Cardiac fibroblast (primary cell): ENCODE data around the gene DOK3.

ENCODE experiments used
- DNase-seq, 2 donors: peaks; one replicate each; pipeline versions ENCODE4 v3.0.0 to v3.0.0-alpha.2; 2010; ENCODE audit warnings: low read depth in 2 of 2
- H3K4me3 ChIP-seq, 2 donors: replicated peaks in 1 of 2; 1 replicate in 1 of 2; 2 replicates in 1 of 2; pipeline ENCODE4 v1.5.1; 2011; ENCODE audit warnings: low read depth in 2 of 2, low read length in 2 of 2, mild to moderate bottlenecking in 2 of 2, moderate library complexity in 1 of 2
- CTCF ChIP-seq: IDR thresholded peaks from one replicate; pipeline ENCODE4 v1.5.1; 2011; ENCODE audit warnings: low read depth, mild to moderate bottlenecking, low read length, inconsistent platforms

The DOK3 gene

GRCh38 chr5:177504086-177505056, 5.3 kb downstream of the DOK3 start:
- DNase-seq: no peak
- H3K4me3 ChIP-seq: no peak overlapping the region
- no peak for TF ChIP-seq CTCF

- DNase-seq: no peak
- no peak for TF ChIP-seq CTCF
- H3K4me3 ChIP-seq: no peak overlapping the region
These were observed 6.1 kb downstream of the DOK3 start for GRCh38 chr5:177503351-177504085.

GRCh38 chr5:177502886-177503285, 6.7 kb downstream of the DOK3 start:
- no peak overlapping the region for H3K4me3 ChIP-seq
- TF ChIP-seq CTCF: no peak
- DNase-seq: no peak

GRCh38 chr5:177501874-177502678, 7.5 kb downstream of the DOK3 start:
- H3K4me3 ChIP-seq: no peak overlapping the region
- no peak for TF ChIP-seq CTCF
- no peak for DNase-seq

- H3K4me3 ChIP-seq: no peak overlapping the region
- DNase-seq: peak; percentile 87 to 90
- TF ChIP-seq CTCF: peak; percentile 97
These were observed 8.7 kb downstream of the DOK3 start for GRCh38 chr5:177500685-177501522.

- no peak for TF ChIP-seq CTCF
- DNase-seq: no peak
- no peak overlapping the region for H3K4me3 ChIP-seq
These were observed 9.8 kb downstream of the DOK3 start for GRCh38 chr5:177499842-177500241.
